ENCODE measurements around the gene PTPRN2. TPM values are rescaled to one million over a fixed set of nuclear protein-coding genes. Genes with fewer than 3 reads are reported as not detected.

The PTPRN2 gene
- polyA plus RNA-seq, 1 experiment = 0.31 TPM

GRCh38 chr7:157760004-157760730 is 827.5 kb downstream of the PTPRN2 start:
- ChIA-PET POLR2A (no interaction called here), CTCF (no interaction called here)
- H3K4me3 ChIP-seq (ENCODE audit: low read depth, low read length) = no peak overlapping the region
- H3K27me3 ChIP-seq (ENCODE audit: control insufficient read depth, insufficient read depth, low read length) = no peaks in the 10 kb centered on the region
- no peak for TF ChIP-seq CTCF (IDR thresholded peaks at IDR 0.05; ENCODE audit: insufficient read depth, low read depth, low read length)
- no peaks in the 10 kb centered on the region for H3K36me3 ChIP-seq (ENCODE audit: control insufficient read depth, insufficient read depth, low read length)
- DNase-seq (ENCODE audit: low read depth) = no peak

- DNase-seq (ENCODE audit: low read depth) = no peak
- TF ChIP-seq CTCF (IDR thresholded peaks at IDR 0.05; ENCODE audit: insufficient read depth, low read depth, low read length) = no peak
Observed at GRCh38 chr7:157759246-157759805, 828.3 kb downstream of the PTPRN2 start.

GRCh38 chr7:157758468-157759245 is 829.0 kb downstream of the PTPRN2 start:
- no peak for TF ChIP-seq CTCF (IDR thresholded peaks at IDR 0.05; ENCODE audit: insufficient read depth, low read depth, low read length)
- no peak for DNase-seq (ENCODE audit: low read depth)
- ChIA-PET POLR2A (no interaction called here), CTCF (no interaction called here)
- Histone ChIP-seq H3K36me3 (ENCODE audit: control insufficient read depth, insufficient read depth, low read length) (no peaks in the 10 kb centered on the region), H3K4me3 (ENCODE audit: low read depth, low read length) (no peak overlapping the region), H3K27me3 (ENCODE audit: control insufficient read depth, insufficient read depth, low read length) (no peaks in the 10 kb centered on the region)

More at GRCh38 chr7:157759246-157759805, 828.3 kb downstream of the PTPRN2 start:
- POLR2A ChIA-PET = no interaction called here
- H3K27me3 ChIP-seq (ENCODE audit: control insufficient read depth, insufficient read depth, low read length) = no peaks in the 10 kb centered on the region
- no peak overlapping the region for H3K4me3 ChIP-seq (ENCODE audit: low read depth, low read length)
- CTCF ChIA-PET = no interaction called here
- no peaks in the 10 kb centered on the region for H3K36me3 ChIP-seq (ENCODE audit: control insufficient read depth, insufficient read depth, low read length)

GRCh38 chr7:157757776-157758467 is 829.7 kb downstream of the PTPRN2 start:
- no peak for TF ChIP-seq CTCF (IDR thresholded peaks at IDR 0.05; ENCODE audit: insufficient read depth, low read depth, low read length)
- Histone ChIP-seq H3K36me3 (ENCODE audit: control insufficient read depth, insufficient read depth, low read length) (no peaks in the 10 kb centered on the region), H3K4me3 (ENCODE audit: low read depth, low read length) (no peak overlapping the region), H3K27me3 (ENCODE audit: control insufficient read depth, insufficient read depth, low read length) (no peaks in the 10 kb centered on the region)
- ChIA-PET CTCF (no interaction called here), POLR2A (no interaction called here)
- no peak for DNase-seq (ENCODE audit: low read depth)

- ChIA-PET POLR2A (no interaction called here), CTCF (no interaction called here)
- H3K4me3 ChIP-seq (ENCODE audit: low read depth, low read length) = no peak overlapping the region
- no peaks in the 10 kb centered on the region for H3K27me3 ChIP-seq (ENCODE audit: control insufficient read depth, insufficient read depth, low read length)
- H3K36me3 ChIP-seq (ENCODE audit: control insufficient read depth, insufficient read depth, low read length) = no peaks in the 10 kb centered on the region
- DNase-seq (ENCODE audit: low read depth) = no peak
- TF ChIP-seq CTCF (IDR thresholded peaks at IDR 0.05; ENCODE audit: insufficient read depth, low read depth, low read length) = no peak
Observed at GRCh38 chr7:157757211-157757610, 830.4 kb downstream of the PTPRN2 start.

All from BJ (cell line).